ENCODE data around the gene SLC25A51. TPM values are rescaled to one million over a fixed set of nuclear protein-coding genes. Genes with fewer than 3 reads are reported as not detected.

Gene SLC25A51
- total RNA-seq, 3 donors from 2014 or later (not counting 1 experiment from before 2014, with no cell fraction given), result 22.2 to 35.4 (median 33.7) TPM

DNA sequence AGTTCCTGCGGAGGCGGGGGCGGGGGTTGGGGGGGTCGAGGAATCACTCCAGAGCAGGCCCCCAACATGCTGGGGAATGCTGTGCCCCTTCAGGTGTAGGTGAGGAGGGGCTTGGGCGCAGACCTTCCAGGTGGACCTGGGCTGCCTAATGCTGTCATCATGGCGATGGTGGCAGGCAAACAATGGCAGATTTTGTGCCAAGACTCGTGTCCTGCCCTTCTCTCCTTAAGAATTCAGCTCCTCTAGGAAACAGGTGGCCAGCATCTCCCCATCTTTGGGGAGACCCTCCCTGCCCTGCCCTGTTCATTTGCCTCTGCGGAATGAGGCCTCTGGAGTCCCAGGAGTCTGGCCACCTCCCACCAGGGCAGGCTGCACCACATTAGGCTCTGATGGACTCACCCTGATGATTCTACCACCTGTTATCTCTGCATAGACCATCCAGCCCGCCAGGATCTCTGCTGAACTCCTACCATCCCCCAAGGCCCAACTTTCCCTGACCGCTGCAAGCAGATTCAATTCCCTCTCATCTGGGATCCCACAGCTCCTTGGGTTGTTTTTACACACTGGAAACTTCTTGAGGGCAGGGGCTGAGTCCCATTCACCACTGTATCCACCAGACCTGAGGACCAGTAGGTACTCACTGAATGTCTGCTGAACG is 10.9 kb upstream of the SLC25A51 start:
- Mint-ChIP-seq H3K36me3 (no peaks in the 10 kb centered on the region), H3K4me3 (no peak overlapping the region), H3K9me3 (no peaks in the 10 kb centered on the region), H3K4me1 (peaks cover 18 to 26% of the 10 kb centered on the region in 2 donors), H3K27me3 (ENCODE audit: low read depth in 2 of 2) (no peaks in the 10 kb centered on the region), H3K27ac (no peak overlapping the region)
- no peak for ATAC-seq
- Histone ChIP-seq H3K36me3 (ENCODE audit: control insufficient read depth, insufficient read depth, low read length) (no peaks in the 10 kb centered on the region), H3K4me3 (ENCODE audit: low read length) (no peak overlapping the region), H3K27me3 (ENCODE audit: control insufficient read depth, insufficient read depth, low read length) (no peaks in the 10 kb centered on the region), H3K9me3 (ENCODE audit: control insufficient read depth, insufficient read depth, low read length) (no peaks in the 10 kb centered on the region), H3K27ac (ENCODE audit: low read length) (no peak overlapping the region), H3K4me1 (ENCODE audit: control insufficient read depth, insufficient read depth, low read length) (peaks cover 13% of the 10 kb centered on the region)
- DNase-seq, result no peak
- WGBS (ENCODE audit: insufficient coverage), result 88% methylated on average over 11 of the region's 11 CpGs
- TF ChIP-seq, protein P1, sequence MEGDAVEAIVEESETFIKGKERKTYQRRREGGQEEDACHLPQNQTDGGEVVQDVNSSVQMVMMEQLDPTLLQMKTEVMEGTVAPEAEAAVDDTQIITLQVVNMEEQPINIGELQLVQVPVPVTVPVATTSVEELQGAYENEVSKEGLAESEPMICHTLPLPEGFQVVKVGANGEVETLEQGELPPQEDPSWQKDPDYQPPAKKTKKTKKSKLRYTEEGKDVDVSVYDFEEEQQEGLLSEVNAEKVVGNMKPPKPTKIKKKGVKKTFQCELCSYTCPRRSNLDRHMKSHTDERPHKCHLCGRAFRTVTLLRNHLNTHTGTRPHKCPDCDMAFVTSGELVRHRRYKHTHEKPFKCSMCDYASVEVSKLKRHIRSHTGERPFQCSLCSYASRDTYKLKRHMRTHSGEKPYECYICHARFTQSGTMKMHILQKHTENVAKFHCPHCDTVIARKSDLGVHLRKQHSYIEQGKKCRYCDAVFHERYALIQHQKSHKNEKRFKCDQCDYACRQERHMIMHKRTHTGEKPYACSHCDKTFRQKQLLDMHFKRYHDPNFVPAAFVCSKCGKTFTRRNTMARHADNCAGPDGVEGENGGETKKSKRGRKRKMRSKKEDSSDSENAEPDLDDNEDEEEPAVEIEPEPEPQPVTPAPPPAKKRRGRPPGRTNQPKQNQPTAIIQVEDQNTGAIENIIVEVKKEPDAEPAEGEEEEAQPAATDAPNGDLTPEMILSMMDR (IDR thresholded peaks at IDR 0.05), result no peak
- intact Hi-C loops (cut with micrococcal nuclease), result loop anchor here (5.0 kb wide), 2 partner anchors 152 to 247 kb away; partner anchors contain the start of gene SHB

DNA sequence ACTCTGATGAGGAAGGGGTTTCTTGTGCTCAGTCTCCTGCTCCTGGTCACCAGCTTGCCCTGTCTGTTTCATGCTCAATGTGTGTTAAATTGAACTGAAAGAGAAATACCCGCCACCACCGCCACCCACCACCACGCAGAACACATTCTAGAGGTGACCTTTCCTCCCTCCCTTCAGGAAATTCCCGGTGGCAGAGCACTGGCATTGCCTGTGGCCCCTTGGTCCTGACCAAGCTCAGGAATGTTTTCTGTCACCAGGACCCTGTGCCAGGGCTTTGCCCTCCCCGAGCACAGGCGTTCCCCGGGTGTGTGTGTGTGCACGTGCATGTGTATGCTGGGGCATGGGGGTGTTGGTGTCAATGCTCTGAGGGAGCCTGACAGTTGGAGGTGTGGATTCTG is 10.2 kb upstream of the SLC25A51 start:
- H3K9me3 Mint-ChIP-seq, result no peaks in the 10 kb centered on the region
- no peak overlapping the region for H3K4me3 ChIP-seq (ENCODE audit: low read length)
- intact Hi-C loops (cut with micrococcal nuclease), result loop anchor here (5.0 kb wide), 2 partner anchors 153 to 248 kb away; partner anchors contain the start of gene SHB
- DNase-seq (no peak), ATAC-seq (peak in 1 of 3 donors; percentile 3)
- 83% methylated on average over 8 of the region's 8 CpGs for WGBS (ENCODE audit: insufficient coverage)
- TF ChIP-seq, protein P1 (IDR thresholded peaks at IDR 0.05), result no peak
- H3K4me1 Mint-ChIP-seq, result peaks cover 18 to 26% of the 10 kb centered on the region in 2 donors
- no peaks in the 10 kb centered on the region for H3K27me3 Mint-ChIP-seq (ENCODE audit: low read depth in 2 of 2)
- H3K27me3 ChIP-seq (ENCODE audit: control insufficient read depth, insufficient read depth, low read length), result no peaks in the 10 kb centered on the region
- H3K4me1 ChIP-seq (ENCODE audit: control insufficient read depth, insufficient read depth, low read length), result peaks cover 13% of the 10 kb centered on the region
- no peaks in the 10 kb centered on the region for H3K36me3 ChIP-seq (ENCODE audit: control insufficient read depth, insufficient read depth, low read length)
- H3K4me3 Mint-ChIP-seq, result no peak overlapping the region
- no peaks in the 10 kb centered on the region for H3K9me3 ChIP-seq (ENCODE audit: control insufficient read depth, insufficient read depth, low read length)
- no peak overlapping the region for H3K27ac Mint-ChIP-seq
- H3K27ac ChIP-seq (ENCODE audit: low read length), result no peak overlapping the region
- H3K36me3 Mint-ChIP-seq, result no peaks in the 10 kb centered on the region

DNA sequence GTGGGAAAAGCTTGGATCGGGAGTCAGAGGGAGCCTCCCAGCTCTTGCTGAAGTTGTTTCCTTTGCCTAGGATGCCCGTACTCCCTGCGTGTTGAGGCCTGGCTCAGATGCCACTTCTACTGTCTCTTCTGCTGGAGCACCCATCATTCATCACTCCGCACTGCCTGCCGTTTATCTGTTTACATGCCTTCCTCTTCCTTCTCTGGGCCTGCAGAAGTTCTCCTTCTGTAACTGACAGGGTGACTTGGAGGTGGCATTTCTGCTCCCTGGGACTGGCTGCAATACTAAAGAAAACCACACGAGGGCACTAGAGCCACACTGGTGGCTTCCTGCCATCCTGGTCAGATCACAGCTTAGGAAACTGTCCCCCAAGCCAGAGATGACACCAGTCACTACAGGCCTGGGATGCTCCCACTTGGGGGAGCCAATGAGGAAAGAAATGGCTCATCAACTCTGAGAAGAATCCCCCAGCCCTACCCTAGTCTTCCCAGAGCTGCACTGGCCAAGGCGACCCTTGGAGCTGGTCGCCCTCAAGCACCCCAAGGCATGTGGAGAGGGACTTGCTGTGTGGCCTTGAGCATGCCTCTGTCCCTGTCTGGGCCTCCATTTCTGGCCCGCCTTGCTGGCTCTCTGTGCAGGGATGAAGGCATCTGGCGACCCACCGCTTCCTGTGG is 9.7 kb upstream of the SLC25A51 start:
- TF ChIP-seq, protein P1 (IDR thresholded peaks at IDR 0.05), result peak; percentile 97
- Mint-ChIP-seq H3K36me3 (no peaks in the 10 kb centered on the region), H3K4me3 (no peak overlapping the region), H3K9me3 (no peaks in the 10 kb centered on the region), H3K4me1 (peaks cover 18 to 26% of the 10 kb centered on the region in 2 donors), H3K27me3 (ENCODE audit: low read depth in 2 of 2) (no peaks in the 10 kb centered on the region), H3K27ac (no peak overlapping the region)
- no peak overlapping the region for H3K4me3 ChIP-seq (ENCODE audit: low read length)
- 53% methylated on average over 11 of the region's 11 CpGs for WGBS (ENCODE audit: insufficient coverage)
- ATAC-seq (peak; percentile 88 to 95 (median 91)), DNase-seq (peak; percentile 80 to 85)
- intact Hi-C loops (cut with micrococcal nuclease), result loop anchor here (1.0 to 5.0 kb wide), 6 partner anchors 154 to 520 kb away; partner anchors contain the start of gene SHB
- H3K27me3 ChIP-seq (ENCODE audit: control insufficient read depth, insufficient read depth, low read length), result no peaks in the 10 kb centered on the region
- H3K27ac ChIP-seq (ENCODE audit: low read length), result no peak overlapping the region
- H3K36me3 ChIP-seq (ENCODE audit: control insufficient read depth, insufficient read depth, low read length), result no peaks in the 10 kb centered on the region
- peaks cover 13% of the 10 kb centered on the region for H3K4me1 ChIP-seq (ENCODE audit: control insufficient read depth, insufficient read depth, low read length)
- no peaks in the 10 kb centered on the region for H3K9me3 ChIP-seq (ENCODE audit: control insufficient read depth, insufficient read depth, low read length)

Data from natural killer cell (primary cell).